T follicular helper cell (primary cell): ENCODE results near the gene USPL1.
"Not testable (repeated sequence)": the region's sequence is repeated elsewhere in the genome, so short reads cannot be mapped to it uniquely, and the experiment has no call there.

Experiments used
- DNase-seq: peaks from one replicate; pipeline ENCODE4 v3.0.0-alpha.2; 2020; ENCODE audit warnings: low read depth

The USPL1 gene

GRCh38 chr13:30615866-30616541, 1.7 kb upstream of the USPL1 start:
- DNase-seq: no peak

- peak; percentile 32 for DNase-seq
Observed at GRCh38 chr13:30616927-30617314, 799 bp upstream of the USPL1 start.

- DNase-seq: peak; percentile 3
Observed at GRCh38 chr13:30618186-30618929, 638 bp downstream of the USPL1 start.

GRCh38 chr13:30618930-30619279, 1.2 kb downstream of the USPL1 start:
- DNase-seq: no peak

- no peak for DNase-seq
Observed at GRCh38 chr13:30619731-30620130, 2.0 kb downstream of the USPL1 start.

GRCh38 chr13:30620941-30621340, 3.2 kb downstream of the USPL1 start:
- DNase-seq: no peak

- DNase-seq: no peak
Observed at GRCh38 chr13:30622551-30622950, 4.8 kb downstream of the USPL1 start.

- DNase-seq: no peak
Observed at GRCh38 chr13:30623392-30623791, 5.7 kb downstream of the USPL1 start.

- no peak for DNase-seq
Observed at GRCh38 chr13:30624630-30625029, 6.9 kb downstream of the USPL1 start.

GRCh38 chr13:30629527-30629926, 11.8 kb downstream of the USPL1 start:
- DNase-seq: no peak

GRCh38 chr13:30633861-30634260, 16.1 kb downstream of the USPL1 start:
- DNase-seq: no peak

GRCh38 chr13:30634838-30635237, 17.1 kb downstream of the USPL1 start:
- no peak for DNase-seq

- no peak for DNase-seq
Observed at GRCh38 chr13:30638301-30638700, 20.6 kb downstream of the USPL1 start.

GRCh38 chr13:30639671-30640070, 22.0 kb downstream of the USPL1 start:
- no peak for DNase-seq

GRCh38 chr13:30641173-30641572, 23.5 kb downstream of the USPL1 start:
- not testable (repeated sequence) for DNase-seq

- DNase-seq: no peak
Observed at GRCh38 chr13:30645629-30646028, 27.9 kb downstream of the USPL1 start.

GRCh38 chr13:30647420-30647819, 29.7 kb downstream of the USPL1 start:
- DNase-seq: no peak

- DNase-seq: no peak
Observed at GRCh38 chr13:30647824-30648521, 30.3 kb downstream of the USPL1 start.

GRCh38 chr13:30648522-30649012, 30.8 kb downstream of the USPL1 start:
- DNase-seq: no peak

GRCh38 chr13:30651648-30652047, 33.9 kb downstream of the USPL1 start:
- DNase-seq: not testable (repeated sequence)

- no peak for DNase-seq
Observed at GRCh38 chr13:30652746-30653386, 35.1 kb downstream of the USPL1 start.

- no peak for DNase-seq
Observed at GRCh38 chr13:30654430-30654829, 36.7 kb downstream of the USPL1 start.
